Heart left ventricle (tissue), 13 donors: ENCODE data around the gene HCK.

ENCODE experiments used
- CTCF ChIP-seq, 12 donors: fragments of 200-600 bp; sonication (generic) in 4 of 12; IDR thresholded peaks; one replicate each; pipeline versions ENCODE4 v1.5.0 to v1.8.0; 2018 to 2022; ENCODE audit warnings: antibody characterized with exemption in 12 of 12, mild to moderate bottlenecking in 5 of 12
- POLR2A ChIP-seq, 2 donors: fragments of 450-650 bp; IDR thresholded peaks; one replicate each; pipeline ENCODE4 v1.6.1; 2017; ENCODE audit warnings: antibody characterized with exemption in 2 of 2, mild to moderate bottlenecking in 2 of 2, moderate library complexity in 2 of 2
- donor health status: ischemic (EF 13 %, LVEDD 7.1; RV severe dilation, severe dysfunction).
- donor health status: DM: no; HTN: yes; CAD: no.
- donor health status: DM: no; HTN: no; CAD: no.
- donor health status: ischemic (EF 25% LVEDD 6.9; RV normal size, moderate dysfunction).
- donor health status: ischemic (EF 25% LVEDD 5.7; RV mildly dilated, moderate dysfunction).
- donor health status: ischemic (EF 35%, LVEDD 5.7; RV mildly dilated, moderate dysfunction).
- donor health status: nonischemic (EF 11% LVEDD 7.7; RV severe dilation, severe dysfunction).
- donor health status: DM: yes; HTN: yes; CAD: no.
- donor health status: PGD.
- donor health status: ischemic (EF 29% LVEDD 5.4; RV normal size, mild dysfunction).
- donor health status: nonischemic (EF 23%, LVEDD 6.1; RV moderate dilation, normal function).

GRCh38 chr20:32036252-32036651 is 15.8 kb upstream of the HCK start:
- no peak for TF ChIP-seq CTCF (IDR thresholded peaks at IDR 0.05)
- no peak for TF ChIP-seq POLR2A (IDR thresholded peaks at IDR 0.05)
